Measurements from ENCODE around the gene SLC24A3. TPM values are rescaled to one million over a fixed set of nuclear protein-coding genes. Genes with fewer than 3 reads are reported as not detected.
A peak's percentile ranks its signal among the peaks of the same experiment; 100 is the strongest.

Gene SLC24A3
- total and polyA plus RNA-seq, 2 of the 13 experiments (the other 11 are each of a cell fraction or from before 2014, with no cell fraction given) = not detected

- TF ChIP-seq ZNF431 (CRISPR knock-in tag; IDR thresholded peaks at IDR 0.05; ENCODE audit: borderline replicate concordance, low read depth) = no peak; the same call in 1 of the 2 replicates
- TF ChIP-seq MAX (IDR thresholded peaks at IDR 0.05) = 0 out of 2 replicates have a peak, but pooled peaks have one; percentile 27
- TF ChIP-seq SNAPC5 (CRISPR knock-in tag; IDR thresholded peaks at IDR 0.05; ENCODE audit: borderline replicate concordance) = no peak
- TF ChIP-seq ZFP37 (CRISPR knock-in tag; IDR thresholded peaks at IDR 0.05; ENCODE audit: borderline replicate concordance) = 0 out of 2 replicates have a peak, but pooled peaks have one; percentile 19
- TF ChIP-seq GLI4 (CRISPR knock-in tag; IDR thresholded peaks at IDR 0.05; ENCODE audit: borderline replicate concordance) = no peak
- no peak for TF ChIP-seq ZEB1 (IDR thresholded peaks at IDR 0.05; ENCODE audit: insufficient replicate concordance, low read depth)
- no peak for TF ChIP-seq ATAD3A (CRISPR knock-in tag; IDR thresholded peaks at IDR 0.05)
- TF ChIP-seq GZF1 (CRISPR knock-in tag; IDR thresholded peaks at IDR 0.05) = 0 out of 2 replicates have a peak, but pooled peaks have one; percentile 14
- no peak for TF ChIP-seq DPF2 (CRISPR knock-in tag; IDR thresholded peaks at IDR 0.05; ENCODE audit: borderline replicate concordance, low read depth)
- TF ChIP-seq ZNF672 (CRISPR knock-in tag; IDR thresholded peaks at IDR 0.05) = no peak
- TF ChIP-seq ZSCAN5A (CRISPR knock-in tag; IDR thresholded peaks at IDR 0.05; ENCODE audit: borderline replicate concordance) = no peak
- no peak for TF ChIP-seq ZNF280D (CRISPR knock-in tag; IDR thresholded peaks at IDR 0.05)
- no peak for TF ChIP-seq SOX6 (IDR thresholded peaks at IDR 0.05)
- no peak for TF ChIP-seq SOX6 (CRISPR knock-in tag; IDR thresholded peaks at IDR 0.05)
- TF ChIP-seq ZNF598 (CRISPR knock-in tag; IDR thresholded peaks at IDR 0.05; ENCODE audit: borderline replicate concordance) = peak; percentile 80; the same call in 1 of the 2 replicates
- no peak; the same call in none of the 2 replicates for TF ChIP-seq ZNF205 (CRISPR knock-in tag; IDR thresholded peaks at IDR 0.05)
- no peak for TF ChIP-seq MAFK (conservative IDR thresholded peaks at IDR 0.05 in 1 of 2, IDR thresholded peaks at IDR 0.05 in 1 of 2; ENCODE audit: low read length in 2 of 2)
- no peak for TF ChIP-seq MYNN (CRISPR knock-in tag; IDR thresholded peaks at IDR 0.05; ENCODE audit: low read depth)
- no peak for TF ChIP-seq XBP1 (CRISPR knock-in tag; IDR thresholded peaks at IDR 0.05)
- peak; percentile 23; the same call in 1 of the 2 replicates for TF ChIP-seq HOXA3 (CRISPR knock-in tag; IDR thresholded peaks at IDR 0.05)
- TF ChIP-seq REPIN1 (CRISPR knock-in tag; IDR thresholded peaks at IDR 0.05; ENCODE audit: borderline replicate concordance, low read depth) = no peak; the same call in 1 of the 2 replicates
- no peak for TF ChIP-seq GTF3A (CRISPR knock-in tag; conservative IDR thresholded peaks at IDR 0.05)
- no peak for TF ChIP-seq ZNF589 (CRISPR knock-in tag; conservative IDR thresholded peaks at IDR 0.05)
- TF ChIP-seq ZNF546 (CRISPR knock-in tag; conservative IDR thresholded peaks at IDR 0.05) = no peak
- TF ChIP-seq ZNF879 (CRISPR knock-in tag; IDR thresholded peaks at IDR 0.05) = peak; percentile 93
- peak; percentile 37; the same call in 1 of the 2 replicates for TF ChIP-seq RFXAP (CRISPR knock-in tag; IDR thresholded peaks at IDR 0.05; ENCODE audit: borderline replicate concordance)
Measured at GRCh38 chr20:19758501-19759331, 546.3 kb downstream of the SLC24A3 start (continued).
